Placental pericyte (primary cell): Measurements from ENCODE around the gene HCN1. TPM values are rescaled to one million over a fixed set of nuclear protein-coding genes. Genes with fewer than 3 reads are reported as not detected.

Experiments
- total RNA-seq: library from RNA; depleted of rRNA; stranded (reverse); fragments of >200 nt; gene quantifications from 2 replicates; pipeline ENCODE4 v1.2.3, GENCODE V29; 2012

HCN1 gene
- total RNA-seq: under 0.01 TPM in 1 of 2 replicates, not detected in the other

DNA sequence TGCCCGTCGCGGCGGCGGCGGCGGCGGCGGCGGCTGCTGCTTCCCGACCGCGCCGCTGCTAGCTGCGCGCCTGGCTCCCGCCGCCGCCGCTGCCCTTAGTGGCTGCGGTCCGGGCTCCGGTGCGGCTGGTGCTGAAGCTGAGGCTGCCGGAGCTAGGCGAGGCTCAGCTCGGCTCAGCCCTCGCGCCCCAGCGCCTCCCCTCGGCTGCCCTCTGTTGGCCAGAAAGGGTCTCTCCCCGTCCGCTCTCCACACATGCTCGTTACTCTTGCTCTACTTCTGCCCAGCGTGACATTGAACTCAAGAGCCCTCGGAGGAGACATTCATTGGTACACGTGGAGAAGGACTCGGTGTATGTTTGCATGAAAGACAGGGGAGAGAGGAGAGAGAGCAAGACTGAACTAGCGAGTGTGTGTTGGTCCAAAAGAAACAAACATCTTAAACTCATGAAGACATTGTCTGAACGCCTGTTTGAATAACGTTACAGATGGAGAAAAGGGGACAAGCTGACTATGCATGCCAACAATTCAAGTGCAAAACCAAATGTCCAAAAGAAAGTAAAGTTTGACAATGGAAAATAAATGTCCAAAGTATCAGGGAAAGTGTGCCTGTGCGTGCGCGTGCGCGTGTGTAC is at the start of gene HCN1:
TSS of gene HCN1 (minus strand) at position 175 of the 631 bp plus-strand sequence.

